ENCODE data around the gene BTD.

The BTD gene

GRCh38 chr3:15653321-15653720 is 51.8 kb downstream of the BTD start:
- no peak overlapping the region for H3K4me3 ChIP-seq (replicated peaks; ENCODE audit: low read depth, low read length)
- TF ChIP-seq CTCF (IDR thresholded peaks at IDR 0.05; ENCODE audit: low read length, missing control alignments) = no peak
- DNase-seq (ENCODE audit: low read depth) = no peak

- H3K4me3 ChIP-seq (replicated peaks; ENCODE audit: low read depth, low read length) = no peak overlapping the region
- no peak for TF ChIP-seq CTCF (IDR thresholded peaks at IDR 0.05; ENCODE audit: low read length, missing control alignments)
- no peak for DNase-seq (ENCODE audit: low read depth)
These were observed 52.6 kb downstream of the BTD start for GRCh38 chr3:15654127-15654526.

DNA sequence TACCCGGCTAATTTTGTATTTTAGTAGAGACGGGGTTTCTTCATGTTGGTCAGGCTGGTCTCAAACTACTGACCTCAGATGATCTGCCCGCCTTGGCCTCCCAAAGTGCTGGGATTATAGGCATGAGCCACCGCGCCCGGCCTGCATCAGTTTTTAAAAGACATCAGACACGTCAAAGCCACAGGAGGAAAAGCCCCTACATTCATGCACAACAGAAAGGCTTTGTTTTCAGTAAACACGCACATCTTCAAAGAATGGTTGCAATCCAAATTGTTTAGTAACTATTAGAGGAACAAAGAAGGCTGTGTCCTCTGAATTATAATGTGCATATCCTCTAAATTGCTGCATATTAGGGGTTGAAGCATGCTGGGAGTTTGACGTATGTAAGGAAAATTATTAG is 53.3 kb downstream of the BTD start:
- no peak overlapping the region for H3K4me3 ChIP-seq (replicated peaks; ENCODE audit: low read depth, low read length)
- DNase-seq (ENCODE audit: low read depth) = no peak
- no peak for TF ChIP-seq CTCF (IDR thresholded peaks at IDR 0.05; ENCODE audit: low read length, missing control alignments)

DNA sequence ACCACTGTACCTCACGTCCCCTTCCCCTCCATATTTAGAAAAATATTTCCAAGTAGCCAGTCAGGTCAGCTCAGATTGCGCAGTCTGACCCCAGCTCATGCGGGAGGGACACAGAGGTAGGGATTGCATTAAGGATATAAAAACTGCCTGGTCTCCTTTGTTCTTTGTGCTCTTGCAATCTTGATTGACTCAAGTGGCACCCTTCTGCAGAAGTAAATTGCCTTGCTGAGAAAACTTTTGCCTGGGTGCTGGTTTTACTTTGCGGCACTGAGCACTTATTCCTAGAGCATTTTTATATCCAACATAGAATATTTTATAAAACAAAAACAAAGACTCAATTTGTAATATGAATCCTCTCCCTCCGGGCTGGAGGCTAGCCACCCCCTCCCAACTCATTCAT is 54.8 kb downstream of the BTD start:
- no peak for DNase-seq (ENCODE audit: low read depth)
- no peak overlapping the region for H3K4me3 ChIP-seq (replicated peaks; ENCODE audit: low read depth, low read length)
- no peak for TF ChIP-seq CTCF (IDR thresholded peaks at IDR 0.05; ENCODE audit: low read length, missing control alignments)

DNA sequence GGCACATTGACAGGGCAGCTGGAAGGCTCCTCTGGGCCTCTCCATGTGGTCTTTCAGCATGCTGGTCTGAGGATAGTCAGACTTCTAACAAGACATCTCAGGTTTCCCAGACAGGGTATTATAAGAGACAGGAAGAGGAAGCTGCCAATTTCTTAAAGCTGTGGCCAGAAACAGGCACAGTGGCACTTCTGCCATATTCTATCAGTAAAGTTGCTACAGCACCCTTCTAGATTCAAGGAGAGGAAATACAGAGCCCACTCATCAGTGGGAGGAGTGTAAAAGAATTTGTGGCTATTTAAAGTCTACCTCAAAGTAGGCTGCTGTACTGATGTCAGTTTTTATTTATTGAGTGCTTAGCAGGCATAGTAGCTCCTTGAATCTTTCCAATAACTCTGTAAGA is 55.5 kb downstream of the BTD start:
- no peak overlapping the region for H3K4me3 ChIP-seq (replicated peaks; ENCODE audit: low read depth, low read length)
- no peak for DNase-seq (ENCODE audit: low read depth)
- no peak for TF ChIP-seq CTCF (IDR thresholded peaks at IDR 0.05; ENCODE audit: low read length, missing control alignments)

GRCh38 chr3:15659254-15659975 is 57.9 kb downstream of the BTD start:
- no peak for TF ChIP-seq CTCF (IDR thresholded peaks at IDR 0.05; ENCODE audit: low read length, missing control alignments)
- no peak for DNase-seq (ENCODE audit: low read depth)
- no peak overlapping the region for H3K4me3 ChIP-seq (replicated peaks; ENCODE audit: low read depth, low read length)

All from fibroblast of pulmonary artery (primary cell).